ENCODE results near the gene PDCD2. TPM values are rescaled to one million over a fixed set of nuclear protein-coding genes. Genes with fewer than 3 reads are reported as not detected.

PDCD2 gene
- total RNA-seq, 1 donor from 2014 or later = 127 TPM

- DNase-seq (ENCODE audit: low read depth) = no peak
- H3K27me3 ChIP-seq (ENCODE audit: control insufficient read depth, insufficient read depth, low read length) = no peaks in the 10 kb centered on the region
Measured at GRCh38 chr6:170590725-170591124, 6.3 kb upstream of the PDCD2 start.

GRCh38 chr6:170584954-170585498 is 589 bp upstream of the PDCD2 start:
- DNase-seq (ENCODE audit: low read depth) = no peak
- Histone ChIP-seq H3K27me3 (ENCODE audit: control insufficient read depth, insufficient read depth, low read length) (no peaks in the 10 kb centered on the region), H3K4me3 (ENCODE audit: low read depth, low read length) (peak overlapping the region; percentile 84), H3K36me3 (ENCODE audit: control insufficient read depth, insufficient read depth, low read length) (no peaks in the 10 kb centered on the region)
- no peak for TF ChIP-seq CTCF (IDR thresholded peaks at IDR 0.05; ENCODE audit: insufficient read depth, low read length, poor library complexity, severe bottlenecking)

More at GRCh38 chr6:170590725-170591124, 6.3 kb upstream of the PDCD2 start:
- no peak for TF ChIP-seq CTCF (IDR thresholded peaks at IDR 0.05; ENCODE audit: insufficient read depth, low read length, poor library complexity, severe bottlenecking)
- Histone ChIP-seq H3K36me3 (ENCODE audit: control insufficient read depth, insufficient read depth, low read length) (no peaks in the 10 kb centered on the region), H3K4me3 (ENCODE audit: low read depth, low read length) (no peak overlapping the region)

DNA sequence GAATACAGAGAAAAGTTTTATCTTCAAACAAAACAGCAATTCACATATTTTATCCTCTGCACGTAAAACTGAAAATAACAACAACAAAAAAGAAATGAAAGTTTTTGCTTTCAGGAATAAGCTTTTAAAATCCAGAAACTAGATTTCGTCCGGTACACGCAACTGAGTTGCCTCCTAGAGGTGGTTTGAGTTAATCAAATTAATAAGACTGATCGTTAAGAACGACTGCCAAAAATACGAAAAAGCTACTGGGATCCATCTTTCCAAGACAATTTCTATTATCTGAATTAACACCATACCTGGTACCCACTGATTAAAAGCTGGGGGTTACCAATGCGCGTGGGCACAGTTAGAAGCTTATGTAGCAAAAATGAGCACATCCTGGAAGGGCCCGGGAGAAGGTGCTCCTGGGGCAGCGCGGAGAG is 669 bp downstream of the PDCD2 start:
- H3K36me3 ChIP-seq (ENCODE audit: control insufficient read depth, insufficient read depth, low read length) = no peaks in the 10 kb centered on the region
- no peaks in the 10 kb centered on the region for H3K27me3 ChIP-seq (ENCODE audit: control insufficient read depth, insufficient read depth, low read length)
- no peak for DNase-seq (ENCODE audit: low read depth)
- H3K4me3 ChIP-seq (ENCODE audit: low read depth, low read length) = peak overlapping the region; percentile 84
- TF ChIP-seq CTCF (IDR thresholded peaks at IDR 0.05; ENCODE audit: insufficient read depth, low read length, poor library complexity, severe bottlenecking) = no peak

DNA sequence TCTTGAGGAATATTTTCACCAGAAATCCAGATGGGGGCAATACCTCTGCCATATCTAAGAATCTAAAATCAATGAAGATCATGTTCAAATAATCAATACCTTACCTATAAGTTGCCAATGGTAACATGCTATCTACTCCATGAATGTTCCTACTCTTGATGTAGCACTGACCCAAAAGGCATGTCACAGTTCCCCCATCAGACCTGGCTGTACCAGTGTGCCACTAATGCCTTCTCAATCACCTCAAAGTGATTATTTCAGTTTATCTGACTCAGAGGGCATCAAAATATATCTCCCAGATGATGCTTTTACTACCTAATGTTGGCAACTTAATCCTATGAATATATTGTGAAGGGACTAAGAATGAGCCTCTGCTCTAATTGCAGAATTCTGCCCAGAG is 5.5 kb downstream of the PDCD2 start:
- H3K4me3 ChIP-seq (ENCODE audit: low read depth, low read length) = no peak overlapping the region
- no peaks in the 10 kb centered on the region for H3K36me3 ChIP-seq (ENCODE audit: control insufficient read depth, insufficient read depth, low read length)
- no peaks in the 10 kb centered on the region for H3K27me3 ChIP-seq (ENCODE audit: control insufficient read depth, insufficient read depth, low read length)
- DNase-seq (ENCODE audit: low read depth) = no peak
- no peak for TF ChIP-seq CTCF (IDR thresholded peaks at IDR 0.05; ENCODE audit: insufficient read depth, low read length, poor library complexity, severe bottlenecking)

GRCh38 chr6:170575250-170575649 is 9.2 kb downstream of the PDCD2 start:
- no peak for DNase-seq (ENCODE audit: low read depth)
- Histone ChIP-seq H3K4me3 (ENCODE audit: low read depth, low read length) (no peak overlapping the region), H3K36me3 (ENCODE audit: control insufficient read depth, insufficient read depth, low read length) (peaks cover 1% of the 10 kb centered on the region), H3K27me3 (ENCODE audit: control insufficient read depth, insufficient read depth, low read length) (no peaks in the 10 kb centered on the region)
- peak; percentile 29 for TF ChIP-seq CTCF (IDR thresholded peaks at IDR 0.05; ENCODE audit: insufficient read depth, low read length, poor library complexity, severe bottlenecking)

All from kidney epithelial cell (primary cell).